Stimulated activated naive B cell treated with anti-CD40 and anti-IgM and Interleukin-4, amounts not matched to agents 10 μg/mL and 1 μg/mL and 100 μg/mL, for 72 hours (primary cell): ENCODE measurements around the gene RPUSD1.

Experiments
- ATAC-seq, 2 donors: fragments of 150-1000 bp; cut with Tn5 transposase; replicated peaks; 2 replicates each; pipeline ENCODE4 v1.10.0; 2021; ENCODE audit warnings: moderate library complexity in 1 of 2
- DNase-seq: peaks from one replicate; pipeline ENCODE4 v3.0.0; 2021
- H3K27ac Mint-ChIP-seq: one replicate; pipeline ENCODE4 v1.8.0; 2022; ENCODE audit warnings: mild to moderate bottlenecking, mixed read lengths
- H3K27me3 Mint-ChIP-seq, 2 donors: one replicate each; pipeline ENCODE4 v1.8.0; 2022; ENCODE audit warnings: mixed read lengths in 2 of 2
- H3K36me3 Mint-ChIP-seq, 2 donors: one replicate each; pipeline ENCODE4 v1.8.0; 2022; ENCODE audit warnings: mixed read lengths in 2 of 2, mild to moderate bottlenecking in 1 of 2
- H3K4me1 Mint-ChIP-seq, 2 donors: one replicate each; pipeline ENCODE4 v1.8.0; 2022; ENCODE audit warnings: mixed read lengths in 2 of 2, mild to moderate bottlenecking in 1 of 2
- H3K4me3 Mint-ChIP-seq, 2 donors: one replicate each; pipeline ENCODE4 v1.8.0; 2022; ENCODE audit warnings: mild to moderate bottlenecking in 2 of 2, mixed read lengths in 2 of 2, moderate library complexity in 1 of 2
- H3K9me3 Mint-ChIP-seq, 2 donors: one replicate each; pipeline ENCODE4 v1.8.0; 2022; ENCODE audit warnings: mixed read lengths in 2 of 2, mild to moderate bottlenecking in 1 of 2

RPUSD1 gene

DNA sequence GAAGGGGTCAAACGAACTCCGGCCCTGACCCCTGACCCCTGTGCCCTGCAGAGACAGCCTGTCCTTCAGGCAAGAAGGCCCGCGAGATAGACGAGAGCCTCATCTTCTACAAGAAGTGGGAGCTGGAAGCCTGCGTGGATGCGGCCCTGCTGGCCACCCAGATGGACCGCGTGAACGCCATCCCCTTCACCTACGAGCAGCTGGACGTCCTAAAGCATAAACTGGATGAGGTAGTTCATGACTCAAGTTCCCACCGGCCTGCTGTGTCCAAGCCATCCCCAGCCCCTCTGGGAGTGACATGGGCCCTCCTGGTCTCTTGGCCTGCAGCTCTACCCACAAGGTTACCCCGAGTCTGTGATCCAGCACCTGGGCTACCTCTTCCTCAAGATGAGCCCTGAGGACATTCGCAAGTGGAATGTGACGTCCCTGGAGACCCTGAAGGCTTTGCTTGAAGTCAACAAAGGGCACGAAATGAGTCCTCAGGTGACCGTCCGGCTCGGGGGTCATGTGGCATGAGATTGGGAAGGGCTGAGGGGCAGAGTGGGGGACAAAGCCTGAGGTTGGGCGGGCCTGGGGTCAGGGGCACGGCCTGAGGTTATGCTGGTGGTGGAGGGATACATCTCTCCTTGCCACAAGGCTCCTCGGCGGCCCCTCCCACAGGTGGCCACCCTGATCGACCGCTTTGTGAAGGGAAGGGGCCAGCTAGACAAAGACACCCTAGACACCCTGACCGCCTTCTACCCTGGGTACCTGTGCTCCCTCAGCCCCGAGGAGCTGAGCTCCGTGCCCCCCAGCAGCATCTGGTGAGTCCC, 22.0 kb downstream of the RPUSD1 start:
- no peak for ATAC-seq

GRCh38 chr16:765488-765865, 22.7 kb downstream of the RPUSD1 start:
- H3K4me3 Mint-ChIP-seq, result no peak overlapping the region
- no peak for DNase-seq
- peaks cover 7 to 12% of the 10 kb centered on the region in 2 donors for H3K27me3 Mint-ChIP-seq
- no peaks in the 10 kb centered on the region for H3K4me1 Mint-ChIP-seq
- no peaks in the 10 kb centered on the region for H3K36me3 Mint-ChIP-seq
- no peak overlapping the region for H3K27ac Mint-ChIP-seq
- no peak for ATAC-seq
- no peaks in the 10 kb centered on the region for H3K9me3 Mint-ChIP-seq

More for the DNA sequence above, 22.0 kb downstream of the RPUSD1 start:
- no peak overlapping the region for H3K27ac Mint-ChIP-seq
- H3K4me3 Mint-ChIP-seq, result no peak overlapping the region
- no peak for DNase-seq
- no peaks in the 10 kb centered on the region for H3K36me3 Mint-ChIP-seq
- no peaks in the 10 kb centered on the region for H3K9me3 Mint-ChIP-seq
- H3K27me3 Mint-ChIP-seq, result peaks cover 6 to 7% of the 10 kb centered on the region in 2 donors
- H3K4me1 Mint-ChIP-seq, result no peaks in the 10 kb centered on the region

GRCh38 chr16:764848-765487, 23.2 kb downstream of the RPUSD1 start:
- Mint-ChIP-seq H3K9me3 (no peaks in the 10 kb centered on the region), H3K36me3 (no peaks in the 10 kb centered on the region), H3K4me3 (no peak overlapping the region), H3K4me1 (no peaks in the 10 kb centered on the region), H3K27ac (no peak overlapping the region), H3K27me3 (peaks cover 7 to 12% of the 10 kb centered on the region in 2 donors)
- DNase-seq (no peak), ATAC-seq (no peak)

- H3K4me3 Mint-ChIP-seq, result no peak overlapping the region
- no peaks in the 10 kb centered on the region for H3K4me1 Mint-ChIP-seq
- H3K9me3 Mint-ChIP-seq, result no peaks in the 10 kb centered on the region
- no peaks in the 10 kb centered on the region for H3K36me3 Mint-ChIP-seq
- peaks cover 7 to 12% of the 10 kb centered on the region in 2 donors for H3K27me3 Mint-ChIP-seq
- DNase-seq (no peak), ATAC-seq (no peak)
- no peak overlapping the region for H3K27ac Mint-ChIP-seq
These were observed 23.9 kb downstream of the RPUSD1 start for GRCh38 chr16:764184-764750.

- no peak overlapping the region for H3K4me3 Mint-ChIP-seq
- DNase-seq, result no peak
- no peaks in the 10 kb centered on the region for H3K36me3 Mint-ChIP-seq
- no peak overlapping the region for H3K27ac Mint-ChIP-seq
- peaks cover 7 to 12% of the 10 kb centered on the region in 2 donors for H3K27me3 Mint-ChIP-seq
- no peak for ATAC-seq
- no peaks in the 10 kb centered on the region for H3K4me1 Mint-ChIP-seq
- no peaks in the 10 kb centered on the region for H3K9me3 Mint-ChIP-seq
These were observed 24.6 kb downstream of the RPUSD1 start for GRCh38 chr16:763369-764183.

DNA sequence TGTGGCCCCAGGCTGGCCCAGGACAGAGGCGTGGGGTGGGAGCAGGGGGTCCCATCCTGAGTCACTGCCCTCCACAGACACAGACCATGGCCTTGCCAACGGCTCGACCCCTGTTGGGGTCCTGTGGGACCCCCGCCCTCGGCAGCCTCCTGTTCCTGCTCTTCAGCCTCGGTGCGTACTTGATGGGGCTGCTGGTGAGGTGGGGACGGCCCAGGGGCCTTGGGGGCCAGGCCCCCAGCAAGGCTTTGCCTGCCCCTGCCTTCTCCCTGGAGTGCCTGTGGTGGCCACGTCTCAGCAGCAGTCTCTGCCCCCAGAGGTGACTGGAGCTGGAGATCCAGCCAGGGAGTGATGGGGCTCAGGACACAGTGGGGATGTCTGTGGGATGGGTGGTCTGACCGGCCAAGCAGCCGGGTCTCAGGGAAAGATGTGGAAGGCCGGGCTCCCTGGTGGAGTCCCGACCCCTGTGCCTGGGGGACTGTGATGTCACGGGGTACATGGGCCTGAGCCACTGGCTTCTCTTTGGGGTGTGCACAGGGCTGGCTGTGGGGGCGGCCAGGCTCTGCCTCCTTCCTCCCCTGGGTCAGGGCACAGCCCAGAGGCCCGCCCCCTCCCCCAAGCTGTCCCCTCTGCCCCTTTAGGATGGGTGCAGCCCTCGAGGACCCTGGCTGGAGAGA, 25.4 kb downstream of the RPUSD1 start:
- ATAC-seq (no peak), DNase-seq (no peak)
- Mint-ChIP-seq H3K9me3 (no peaks in the 10 kb centered on the region), H3K27ac (no peak overlapping the region), H3K4me3 (no peak overlapping the region), H3K4me1 (peaks cover 0 to 1% of the 10 kb centered on the region in 2 donors), H3K36me3 (no peaks in the 10 kb centered on the region), H3K27me3 (peaks cover 10 to 15% of the 10 kb centered on the region in 2 donors)

DNA sequence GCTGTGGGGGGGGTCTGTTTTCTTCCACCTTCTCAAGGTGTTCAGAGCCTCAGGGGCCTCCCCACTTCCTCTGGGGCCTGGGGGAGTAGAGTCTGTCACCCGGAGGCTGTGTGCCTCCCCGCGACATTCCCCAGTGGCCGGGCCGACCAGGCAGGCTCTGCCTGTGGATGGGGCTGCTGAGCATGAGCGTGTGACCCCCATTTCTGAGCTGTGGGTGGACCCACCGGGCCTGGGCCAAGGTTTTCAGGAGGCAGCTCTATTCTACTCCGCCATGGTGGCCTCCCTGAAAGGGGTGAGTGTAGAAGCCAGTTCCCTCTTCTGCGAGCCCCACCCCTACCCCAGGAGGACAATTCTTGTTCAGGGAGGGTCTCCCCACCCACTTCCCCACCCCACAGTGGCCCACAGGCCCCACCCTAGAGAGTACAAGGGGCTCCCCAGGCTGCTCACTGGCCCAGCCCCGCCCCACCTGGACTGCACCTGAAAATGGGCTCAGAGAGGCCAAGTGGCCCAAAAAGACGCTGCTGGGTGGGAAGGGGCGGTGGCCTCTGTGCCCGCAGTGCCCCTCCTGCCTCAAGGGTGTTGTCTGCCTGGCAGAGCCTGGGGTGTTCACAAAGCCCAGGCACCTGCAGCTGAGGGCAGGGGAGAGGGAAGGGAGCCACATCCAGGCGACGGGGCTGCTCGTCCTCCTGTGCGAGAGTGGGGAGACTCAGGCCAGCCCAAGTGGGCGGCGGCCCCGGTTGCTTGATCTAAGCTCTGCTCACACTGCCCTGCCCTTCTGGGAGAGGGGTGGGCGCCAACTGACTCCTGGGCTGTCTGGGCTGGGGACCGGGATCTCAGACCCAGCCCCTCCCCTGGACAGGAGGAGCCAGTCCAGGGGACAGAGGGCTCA, 26.3 kb downstream of the RPUSD1 start:
- Mint-ChIP-seq H3K4me3 (no peak overlapping the region), H3K36me3 (no peaks in the 10 kb centered on the region), H3K4me1 (peaks cover 0 to 4% of the 10 kb centered on the region in 2 donors), H3K9me3 (no peaks in the 10 kb centered on the region), H3K27ac (no peak overlapping the region), H3K27me3 (peaks cover 14 to 19% of the 10 kb centered on the region in 2 donors)
- no peak for ATAC-seq
- DNase-seq, result no peak

- peaks cover 0 to 4% of the 10 kb centered on the region in 2 donors for H3K4me1 Mint-ChIP-seq
- ATAC-seq (no peak), DNase-seq (no peak)
- H3K4me3 Mint-ChIP-seq, result no peak within 1 kb of the TSS
- H3K36me3 Mint-ChIP-seq, result no peaks in the 10 kb centered on the region
- no peak within 1 kb of the TSS for H3K27ac Mint-ChIP-seq
- peaks cover 19% of the 10 kb centered on the region in 2 donors for H3K27me3 Mint-ChIP-seq
- H3K9me3 Mint-ChIP-seq, result no peaks in the 10 kb centered on the region
These were observed 27.4 kb downstream of the RPUSD1 start, which contains the start of gene MSLN for GRCh38 chr16:760545-761343. MSLN (plus strand) TSS chr16:760734; CDS start chr16:762681, 1,947 bp downstream.

DNA sequence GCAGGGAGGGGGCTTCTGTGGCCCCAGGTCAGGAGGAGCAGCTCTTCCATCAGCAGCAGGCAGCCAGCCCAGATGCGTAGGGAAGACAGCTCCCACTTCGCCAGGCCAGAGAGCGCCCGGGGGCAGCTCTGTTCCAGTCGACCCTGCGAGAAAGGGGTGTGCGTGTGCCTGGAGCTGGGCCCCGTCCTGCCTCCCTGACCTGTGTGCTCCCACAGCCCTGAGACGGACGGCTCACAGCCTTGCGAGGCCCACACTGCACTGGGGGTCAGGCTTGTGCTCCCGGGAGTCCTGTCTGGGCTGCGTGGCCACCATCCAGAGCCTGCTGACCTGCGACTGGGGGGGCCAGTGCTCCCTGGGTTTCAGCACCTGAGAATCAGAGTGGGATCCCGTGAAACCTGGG, 28.1 kb downstream of the RPUSD1 start:
- DNase-seq, result no peak
- H3K27ac Mint-ChIP-seq, result no peak overlapping the region
- no peak overlapping the region for H3K4me3 Mint-ChIP-seq
- H3K36me3 Mint-ChIP-seq, result no peaks in the 10 kb centered on the region
- H3K27me3 Mint-ChIP-seq, result peaks cover 19% of the 10 kb centered on the region in 2 donors
- H3K4me1 Mint-ChIP-seq, result peaks cover 0 to 6% of the 10 kb centered on the region in 2 donors
- no peaks in the 10 kb centered on the region for H3K9me3 Mint-ChIP-seq
- no peak for ATAC-seq

DNA sequence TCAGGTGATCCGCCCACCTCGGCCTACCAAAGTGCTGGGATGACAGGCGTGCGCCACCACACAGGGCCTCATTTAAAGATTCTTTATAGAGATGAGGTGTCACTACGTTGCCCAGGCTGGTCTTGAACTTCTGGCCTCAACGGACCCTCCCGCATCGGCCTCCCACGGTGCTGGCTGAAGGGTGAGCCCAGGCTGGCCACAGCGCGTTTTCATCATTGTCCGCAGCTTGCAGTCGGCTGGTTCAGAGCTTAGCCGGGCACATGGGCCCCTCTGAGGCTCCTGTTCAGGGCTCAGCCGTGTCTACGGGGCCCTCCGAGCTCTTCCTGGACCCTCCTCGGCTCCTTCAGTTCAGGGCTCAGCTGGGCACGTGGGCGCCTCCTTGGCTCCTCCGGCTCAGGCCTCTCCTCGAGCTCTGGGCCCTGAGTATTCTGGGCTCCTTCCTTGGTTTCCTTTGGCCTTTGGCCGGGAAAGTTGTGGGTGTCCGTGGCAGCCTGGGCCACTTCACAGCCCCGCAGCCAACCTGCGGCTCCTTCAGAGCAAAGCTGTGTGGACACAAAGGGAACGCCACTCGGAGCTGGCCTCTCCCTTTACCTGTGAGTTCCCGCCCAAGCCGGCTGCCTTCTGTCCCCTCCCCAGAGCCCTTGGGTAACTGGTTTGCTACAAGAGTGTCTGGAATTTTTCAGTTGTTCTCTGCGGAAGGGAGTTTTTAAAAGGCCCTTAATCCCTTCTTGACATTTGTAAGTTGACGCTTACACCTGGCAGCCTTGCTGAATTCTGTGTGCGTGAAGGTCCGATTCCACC, 28.9 kb downstream of the RPUSD1 start:
- Mint-ChIP-seq H3K36me3 (no peaks in the 10 kb centered on the region), H3K4me1 (peaks cover 4 to 8% of the 10 kb centered on the region in 2 donors), H3K9me3 (no peaks in the 10 kb centered on the region), H3K4me3 (no peak overlapping the region), H3K27me3 (peaks cover 19% of the 10 kb centered on the region in 2 donors), H3K27ac (no peak overlapping the region)
- no peak for ATAC-seq
- DNase-seq, result no peak

- no peak for DNase-seq
- Mint-ChIP-seq H3K4me3 (no peak overlapping the region), H3K36me3 (no peaks in the 10 kb centered on the region), H3K9me3 (no peaks in the 10 kb centered on the region), H3K27ac (no peak overlapping the region), H3K27me3 (peaks cover 12 to 22% of the 10 kb centered on the region in 2 donors), H3K4me1 (peaks cover 4 to 8% of the 10 kb centered on the region in 2 donors)
- ATAC-seq, result no peak
These were observed 31.8 kb downstream of the RPUSD1 start for GRCh38 chr16:756428-756827.

DNA sequence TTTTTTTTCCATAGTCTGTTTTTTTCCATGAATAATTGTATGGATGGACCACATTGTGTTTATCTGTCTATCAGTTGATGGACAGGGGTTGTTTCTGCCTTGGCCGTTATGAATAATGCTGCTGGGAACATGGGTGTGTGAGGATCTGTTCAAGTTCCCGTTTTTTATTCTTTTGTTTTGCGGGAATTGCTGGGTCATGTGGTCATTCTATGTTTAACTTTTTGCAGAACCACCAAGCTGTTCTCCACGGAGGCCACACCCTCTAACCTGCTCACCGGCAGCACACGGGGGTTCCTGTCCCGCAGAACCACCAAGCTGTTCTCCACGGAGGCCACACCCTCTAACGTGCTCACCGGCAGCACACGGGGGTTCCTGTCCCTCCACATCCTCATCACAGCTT, 33.5 kb downstream of the RPUSD1 start:
- DNase-seq (no peak), ATAC-seq (peak; percentile 33 to 50)
- Mint-ChIP-seq H3K4me1 (peaks cover 4 to 8% of the 10 kb centered on the region in 2 donors), H3K9me3 (no peaks in the 10 kb centered on the region), H3K27me3 (peaks cover 12 to 22% of the 10 kb centered on the region in 2 donors), H3K4me3 (no peak overlapping the region), H3K27ac (no peak overlapping the region), H3K36me3 (no peaks in the 10 kb centered on the region)
